ENCODE results near the gene CAMK2D.

- TF ChIP-seq CTCF (IDR thresholded peaks at IDR 0.05; ENCODE audit: poor library complexity) (no peak), EZH2 (IDR thresholded peaks at IDR 0.05; ENCODE audit: borderline replicate concordance) (no peak)
Observed at GRCh38 chr4:113525521-113525920, 236.0 kb downstream of the CAMK2D start.

Measured in hepatocyte (in vitro differentiated cells).